Calu3 (cell line): Measurements from ENCODE around the gene PCLO. TPM values are rescaled to one million over a fixed set of nuclear protein-coding genes. Genes with fewer than 3 reads are reported as not detected.

Experiments used
- BruUV-seq: library from RNA; stranded (reverse); fragments of 400-500 nt; replicated peaks from 2 replicates; lab custom pipeline; 2021; lab: Mats Ljungman, UMichigan
- CTCF ChIA-PET: fragments of 300-600 bp; sonication (Branson Sonifier 250); formaldehyde crosslinking; loops from one replicate; lab custom pipeline; 2022; ENCODE audit warnings: antibody characterized with exemption; lab: Charles Lee
- DNase-seq: peaks from one replicate; pipeline ENCODE4 v3.0.0; 2022
- H3K27ac Mint-ChIP-seq: one replicate; pipeline ENCODE4 v1.8.0; 2022; ENCODE audit warnings: mixed read lengths; ENCODE audit not compliant: unreplicated experiment
- H3K27me3 Mint-ChIP-seq: one replicate; pipeline ENCODE4 v1.8.0; 2022; ENCODE audit warnings: mixed read lengths; ENCODE audit not compliant: unreplicated experiment
- H3K36me3 Mint-ChIP-seq: one replicate; pipeline ENCODE4 v1.8.0; 2022; ENCODE audit warnings: mild to moderate bottlenecking, moderate library complexity, mixed read lengths; ENCODE audit not compliant: insufficient read depth, unreplicated experiment
- H3K4me1 Mint-ChIP-seq: one replicate; pipeline ENCODE4 v1.8.0; 2022; ENCODE audit warnings: mild to moderate bottlenecking, low read depth, mixed read lengths; ENCODE audit not compliant: unreplicated experiment
- H3K4me3 Mint-ChIP-seq: one replicate; pipeline ENCODE4 v1.8.0; 2022; ENCODE audit warnings: mild to moderate bottlenecking, low read depth, moderate library complexity, mixed read lengths; ENCODE audit not compliant: unreplicated experiment
- H3K9me3 Mint-ChIP-seq: one replicate; pipeline ENCODE4 v1.8.0; 2022; ENCODE audit warnings: low read depth, mixed read lengths; ENCODE audit not compliant: unreplicated experiment
- intact Hi-C: fragments of 100-400 bp; cut with micrococcal nuclease; formaldehyde crosslinking; loops from one replicate; pipeline ENCODE4 v1.10.0; 2022; ENCODE audit not compliant: unreplicated experiment
- total RNA-seq: library from RNA; stranded (reverse); gene quantifications from 2 replicates; pipeline ENCODE4 v1.2.3, GENCODE V29; 2022
- TF ChIP-seq, protein P1 (sequence below): fragments of 200-600 bp; IDR thresholded peaks from one replicate; pipeline ENCODE4 v1.8.0; 2022; ENCODE audit warnings: antibody characterized with exemption; ENCODE audit not compliant: unreplicated experiment

PCLO gene
- total RNA-seq, 1 experiment from 2014 or later = 9.1 TPM

GRCh38 chr7:83021032-83021431, 141.7 kb downstream of the PCLO start:
- DNase-seq = no peak
- Mint-ChIP-seq H3K27me3 (no peaks in the 10 kb centered on the region), H3K4me3 (no peak overlapping the region), H3K4me1 (no peaks in the 10 kb centered on the region), H3K36me3 (no peaks in the 10 kb centered on the region), H3K9me3 (peaks cover 2% of the 10 kb centered on the region), H3K27ac (no peak overlapping the region)
- TF ChIP-seq, protein P1, sequence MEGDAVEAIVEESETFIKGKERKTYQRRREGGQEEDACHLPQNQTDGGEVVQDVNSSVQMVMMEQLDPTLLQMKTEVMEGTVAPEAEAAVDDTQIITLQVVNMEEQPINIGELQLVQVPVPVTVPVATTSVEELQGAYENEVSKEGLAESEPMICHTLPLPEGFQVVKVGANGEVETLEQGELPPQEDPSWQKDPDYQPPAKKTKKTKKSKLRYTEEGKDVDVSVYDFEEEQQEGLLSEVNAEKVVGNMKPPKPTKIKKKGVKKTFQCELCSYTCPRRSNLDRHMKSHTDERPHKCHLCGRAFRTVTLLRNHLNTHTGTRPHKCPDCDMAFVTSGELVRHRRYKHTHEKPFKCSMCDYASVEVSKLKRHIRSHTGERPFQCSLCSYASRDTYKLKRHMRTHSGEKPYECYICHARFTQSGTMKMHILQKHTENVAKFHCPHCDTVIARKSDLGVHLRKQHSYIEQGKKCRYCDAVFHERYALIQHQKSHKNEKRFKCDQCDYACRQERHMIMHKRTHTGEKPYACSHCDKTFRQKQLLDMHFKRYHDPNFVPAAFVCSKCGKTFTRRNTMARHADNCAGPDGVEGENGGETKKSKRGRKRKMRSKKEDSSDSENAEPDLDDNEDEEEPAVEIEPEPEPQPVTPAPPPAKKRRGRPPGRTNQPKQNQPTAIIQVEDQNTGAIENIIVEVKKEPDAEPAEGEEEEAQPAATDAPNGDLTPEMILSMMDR = no peak
- BruUV-seq = no TSS peak
- CTCF ChIA-PET = no interaction called here
- intact Hi-C loops = no loop called here

- no peaks in the 10 kb centered on the region for H3K27me3 Mint-ChIP-seq
- H3K4me3 Mint-ChIP-seq = no peak overlapping the region
- H3K36me3 Mint-ChIP-seq = no peaks in the 10 kb centered on the region
- H3K9me3 Mint-ChIP-seq = peaks cover 2% of the 10 kb centered on the region
- no peaks in the 10 kb centered on the region for H3K4me1 Mint-ChIP-seq
- TF ChIP-seq, protein P1 = no peak
- DNase-seq = no peak
- no peak overlapping the region for H3K27ac Mint-ChIP-seq
- intact Hi-C loops = no loop called here
- no TSS peak for BruUV-seq
- CTCF ChIA-PET = no interaction called here
Observed at GRCh38 chr7:83020161-83020560, 142.5 kb downstream of the PCLO start.

DNA sequence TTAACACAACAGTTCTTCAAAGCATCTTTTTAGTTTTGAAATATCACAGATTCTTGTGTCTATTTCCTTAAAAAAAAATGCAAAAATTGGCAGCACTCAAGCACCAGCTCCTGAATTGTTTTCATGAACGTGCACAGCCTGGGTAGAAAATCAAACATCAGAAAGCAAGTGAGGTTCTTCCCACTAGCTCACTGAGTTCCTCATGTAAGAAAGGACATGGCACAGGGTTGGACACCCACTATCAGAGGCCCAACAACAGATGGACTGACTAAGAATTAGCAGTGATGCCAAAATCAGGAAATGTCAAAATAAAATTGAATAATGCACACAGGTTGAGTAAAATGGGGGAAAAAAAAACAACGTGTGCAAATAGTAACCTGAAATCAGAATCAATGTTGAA, 146.8 kb downstream of the PCLO start:
- H3K27ac Mint-ChIP-seq = no peak overlapping the region
- no peaks in the 10 kb centered on the region for H3K9me3 Mint-ChIP-seq
- CTCF ChIA-PET = no interaction called here
- intact Hi-C loops = no loop called here
- H3K4me3 Mint-ChIP-seq = no peak overlapping the region
- H3K4me1 Mint-ChIP-seq = no peaks in the 10 kb centered on the region
- no TSS peak for BruUV-seq
- TF ChIP-seq, protein P1 = no peak
- DNase-seq = no peak
- no peaks in the 10 kb centered on the region for H3K36me3 Mint-ChIP-seq
- H3K27me3 Mint-ChIP-seq = no peaks in the 10 kb centered on the region

GRCh38 chr7:83014546-83014945, 148.1 kb downstream of the PCLO start:
- no peak overlapping the region for H3K27ac Mint-ChIP-seq
- TF ChIP-seq, protein P1 = no peak
- DNase-seq = no peak
- no peaks in the 10 kb centered on the region for H3K36me3 Mint-ChIP-seq
- CTCF ChIA-PET = no interaction called here
- BruUV-seq = no TSS peak
- H3K9me3 Mint-ChIP-seq = no peaks in the 10 kb centered on the region
- no peaks in the 10 kb centered on the region for H3K4me1 Mint-ChIP-seq
- no peaks in the 10 kb centered on the region for H3K27me3 Mint-ChIP-seq
- no peak overlapping the region for H3K4me3 Mint-ChIP-seq
- intact Hi-C loops = no loop called here
